Measurements from ENCODE around the gene SHF. TPM values are rescaled to one million over a fixed set of nuclear protein-coding genes. Genes with fewer than 3 reads are reported as not detected.
"Not testable (repeated sequence)": the region's sequence is repeated elsewhere in the genome, so short reads cannot be mapped to it uniquely, and the experiment has no call there.

Gene SHF, protein sequence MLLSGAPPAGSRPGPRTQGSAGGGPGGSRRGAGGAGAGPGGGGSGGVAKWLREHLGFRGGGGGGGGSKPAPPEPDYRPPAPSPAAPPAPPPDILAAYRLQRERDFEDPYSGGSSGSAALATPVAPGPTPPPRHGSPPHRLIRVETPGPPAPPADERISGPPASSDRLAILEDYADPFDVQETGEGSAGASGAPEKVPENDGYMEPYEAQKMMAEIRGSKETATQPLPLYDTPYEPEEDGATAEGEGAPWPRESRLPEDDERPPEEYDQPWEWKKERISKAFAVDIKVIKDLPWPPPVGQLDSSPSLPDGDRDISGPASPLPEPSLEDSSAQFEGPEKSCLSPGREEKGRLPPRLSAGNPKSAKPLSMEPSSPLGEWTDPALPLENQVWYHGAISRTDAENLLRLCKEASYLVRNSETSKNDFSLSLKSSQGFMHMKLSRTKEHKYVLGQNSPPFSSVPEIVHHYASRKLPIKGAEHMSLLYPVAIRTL
- 100 to 1,000 TPM in 1 of 2 donors, 1 to 10 TPM in 1; 2.7 to 111 TPM for total RNA-seq

DNA sequence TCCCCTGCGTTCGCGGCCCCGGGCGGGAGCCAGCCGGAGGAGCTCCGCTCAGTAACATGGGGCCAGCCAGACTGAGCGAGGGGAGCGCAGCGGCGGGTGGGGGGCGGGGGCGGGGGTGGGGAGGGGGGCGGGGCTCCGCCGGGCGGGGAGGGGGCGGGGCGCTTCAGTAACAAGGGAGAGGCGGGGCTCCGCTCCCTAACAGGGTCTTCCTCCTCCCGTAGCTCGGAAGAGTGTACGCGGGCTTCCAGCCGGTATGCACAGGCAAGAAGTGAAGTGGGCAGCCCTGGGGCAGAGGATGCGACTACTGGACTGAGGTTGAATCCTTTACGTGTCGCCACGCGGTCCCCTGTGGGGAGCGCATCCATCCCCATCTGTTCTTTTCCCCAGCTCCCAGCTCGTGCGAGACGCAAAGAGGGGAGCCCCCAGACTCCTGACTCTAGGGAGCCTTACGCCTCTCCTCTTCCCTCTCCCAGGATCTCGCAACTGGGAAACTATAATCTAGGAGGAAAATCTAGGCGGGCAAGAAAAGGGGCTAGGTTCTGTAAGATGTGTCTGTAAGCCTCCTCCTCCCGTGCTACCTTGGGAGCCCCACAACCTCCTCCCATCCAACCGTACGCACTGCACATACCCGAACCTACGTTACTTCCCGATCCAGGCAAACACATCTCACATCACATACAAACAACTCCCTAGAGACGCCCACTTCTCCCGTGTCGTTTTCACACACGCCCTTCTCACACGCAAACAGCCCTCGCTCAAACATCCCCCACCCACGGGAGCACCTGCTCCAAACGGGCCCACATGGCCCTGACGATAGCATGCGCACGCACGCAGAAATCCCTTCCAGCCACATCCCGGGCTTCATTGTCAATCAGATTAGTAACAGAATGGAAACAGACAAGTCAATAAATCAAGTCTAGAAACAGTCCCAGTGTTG, at the start of gene SHF:
Gene SHF, minus strand, starts transcription at position 73 of the 937 bp plus-strand sequence. Its CDS starts 15 bp downstream, at position 58.
- Mint-ChIP-seq H3K9me3 (no peaks in the 10 kb centered on the region), H3K27ac (peak within 1 kb of the TSS; percentile 93), H3K4me3 (peak within 1 kb of the TSS; percentile 89), H3K27me3 (peaks cover under 1% of the 10 kb centered on the region), H3K4me1 (peaks cover 24% of the 10 kb centered on the region), H3K36me3 (ENCODE audit: low read depth) (peaks cover 45% of the 10 kb centered on the region)
- peak; percentile 80 for ATAC-seq (replicated peaks)

DNA sequence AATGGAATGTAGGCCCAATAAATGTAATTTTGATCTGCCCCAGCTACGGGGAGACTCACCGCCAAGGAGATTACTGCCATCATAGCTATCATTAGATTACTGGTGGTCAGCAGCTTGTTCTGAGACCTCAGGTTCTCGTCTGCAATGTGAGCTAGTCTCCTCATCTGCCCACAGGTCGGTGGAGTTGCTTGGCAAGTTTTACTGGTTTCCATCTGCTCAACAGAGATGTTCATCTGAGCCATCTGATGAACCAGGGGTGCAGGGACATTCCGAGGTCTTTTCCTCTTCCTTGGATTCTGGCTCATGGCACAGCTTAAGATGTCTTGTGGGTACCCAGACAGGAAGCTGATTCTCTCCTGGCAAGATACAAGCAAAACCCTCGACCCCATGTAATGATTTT, 49.0 kb upstream of the SHF start:
- H3K36me3 Mint-ChIP-seq (ENCODE audit: low read depth), result not testable (repeated sequence)

DNA sequence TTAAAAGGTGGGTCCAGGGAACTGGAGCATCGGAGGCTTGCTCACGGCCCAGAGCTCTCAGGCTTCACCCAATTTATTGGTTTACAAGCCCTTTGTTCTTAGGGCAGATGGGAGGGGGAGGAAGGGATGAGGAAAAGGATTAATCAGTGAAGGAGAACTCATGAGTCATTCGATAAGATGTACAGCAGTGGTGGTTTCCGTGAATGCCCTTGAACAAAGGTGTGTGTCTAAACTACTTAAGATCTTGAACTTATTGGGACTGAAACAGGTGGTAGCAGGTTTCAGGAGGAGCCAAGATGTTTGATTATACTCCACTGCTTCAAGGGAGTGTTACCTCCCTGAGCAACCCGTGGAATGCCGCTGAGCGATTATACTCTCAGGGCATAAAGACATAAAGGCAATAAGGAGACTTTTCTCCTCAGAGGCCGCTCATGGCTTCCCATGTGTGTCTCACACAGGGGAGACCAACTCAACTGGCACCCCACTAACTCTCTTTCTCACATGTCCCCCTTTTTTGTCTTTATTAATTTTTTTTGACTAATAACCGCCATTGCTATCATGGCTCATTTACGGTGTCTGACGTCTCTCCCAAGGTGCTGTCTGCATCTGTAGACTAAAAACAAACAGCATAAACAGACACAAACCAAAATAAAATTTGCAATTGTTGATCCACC, 46.9 kb upstream of the SHF start:
- Mint-ChIP-seq H3K4me1 (no peaks in the 10 kb centered on the region), H3K36me3 (ENCODE audit: low read depth) (no peaks in the 10 kb centered on the region), H3K4me3 (no peak overlapping the region), H3K27ac (no peak overlapping the region), H3K9me3 (peaks cover 12% of the 10 kb centered on the region), H3K27me3 (peaks cover 16% of the 10 kb centered on the region)
- no peak for ATAC-seq (replicated peaks)

More for the DNA sequence above, 49.0 kb upstream of the SHF start:
- H3K27ac Mint-ChIP-seq; H3K4me3 Mint-ChIP-seq; ATAC-seq (replicated peaks); H3K4me1 Mint-ChIP-seq: not testable (repeated sequence)
- H3K27me3 Mint-ChIP-seq, result peaks cover 15% of the 10 kb centered on the region
- H3K9me3 Mint-ChIP-seq, result peaks cover 21% of the 10 kb centered on the region

DNA sequence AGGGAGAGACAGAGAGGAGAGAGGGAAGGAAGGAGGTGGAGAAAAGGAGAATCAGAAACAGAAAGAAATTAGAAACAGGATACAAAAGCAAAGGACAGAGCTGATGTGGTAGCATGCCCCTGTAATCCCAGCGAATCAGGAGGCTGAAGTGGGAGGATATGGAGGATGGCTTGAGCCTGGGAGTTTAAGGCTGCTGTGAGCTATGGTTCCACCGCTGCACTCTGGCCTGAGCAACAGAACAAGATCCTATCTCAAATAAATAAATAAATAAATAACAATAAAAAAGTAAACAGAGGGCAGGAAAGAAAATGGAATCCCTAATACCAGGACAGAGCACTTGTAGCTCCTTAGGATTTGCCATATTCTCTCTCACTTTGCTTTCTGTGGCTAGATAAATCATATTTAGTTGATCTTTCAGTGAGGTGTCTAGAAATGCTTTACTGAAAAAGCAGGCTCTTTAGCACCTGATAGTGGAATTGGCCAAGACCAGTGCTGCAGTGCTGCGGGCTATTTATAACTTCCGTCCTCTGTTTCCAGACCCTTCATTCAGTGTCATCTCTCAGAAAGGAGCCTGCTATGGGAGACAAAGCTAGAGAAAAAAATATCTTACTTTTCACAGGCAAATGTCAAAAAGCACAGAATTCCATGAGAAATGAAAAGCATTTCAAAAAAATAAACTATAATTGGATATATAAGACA, 44.2 kb upstream of the SHF start:
- H3K36me3 Mint-ChIP-seq (ENCODE audit: low read depth), result no peaks in the 10 kb centered on the region
- H3K4me1 Mint-ChIP-seq, result no peaks in the 10 kb centered on the region
- H3K27ac Mint-ChIP-seq, result no peak overlapping the region
- no peak overlapping the region for H3K4me3 Mint-ChIP-seq
- peaks cover 12% of the 10 kb centered on the region for H3K27me3 Mint-ChIP-seq
- no peak for ATAC-seq (replicated peaks)
- H3K9me3 Mint-ChIP-seq, result peaks cover 3% of the 10 kb centered on the region

DNA sequence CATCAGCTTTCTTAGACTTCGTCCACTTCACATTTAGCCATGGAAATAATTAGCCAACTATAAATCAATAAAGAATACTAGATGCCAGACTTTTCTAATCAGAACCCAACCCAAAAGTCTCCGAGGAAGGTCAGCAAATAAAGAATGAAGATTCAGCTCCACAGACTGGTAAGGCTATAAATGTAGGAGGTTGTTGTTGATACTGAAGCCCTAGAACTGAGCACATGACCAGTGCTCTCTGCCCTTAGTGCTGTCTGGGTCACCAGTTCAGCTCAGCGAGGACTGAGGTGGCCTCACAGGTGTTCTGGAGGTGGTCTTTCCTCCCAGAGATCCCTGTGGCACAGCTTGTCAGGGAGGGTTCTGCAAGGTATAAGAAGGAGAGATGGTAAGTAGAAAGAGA, 43.4 kb upstream of the SHF start:
- H3K4me3 Mint-ChIP-seq, result no peak overlapping the region
- H3K27ac Mint-ChIP-seq, result no peak overlapping the region
- no peaks in the 10 kb centered on the region for H3K36me3 Mint-ChIP-seq (ENCODE audit: low read depth)
- no peak for ATAC-seq (replicated peaks)
- peaks cover 17% of the 10 kb centered on the region for H3K27me3 Mint-ChIP-seq
- H3K4me1 Mint-ChIP-seq, result no peaks in the 10 kb centered on the region
- H3K9me3 Mint-ChIP-seq, result peaks cover 3% of the 10 kb centered on the region

DNA sequence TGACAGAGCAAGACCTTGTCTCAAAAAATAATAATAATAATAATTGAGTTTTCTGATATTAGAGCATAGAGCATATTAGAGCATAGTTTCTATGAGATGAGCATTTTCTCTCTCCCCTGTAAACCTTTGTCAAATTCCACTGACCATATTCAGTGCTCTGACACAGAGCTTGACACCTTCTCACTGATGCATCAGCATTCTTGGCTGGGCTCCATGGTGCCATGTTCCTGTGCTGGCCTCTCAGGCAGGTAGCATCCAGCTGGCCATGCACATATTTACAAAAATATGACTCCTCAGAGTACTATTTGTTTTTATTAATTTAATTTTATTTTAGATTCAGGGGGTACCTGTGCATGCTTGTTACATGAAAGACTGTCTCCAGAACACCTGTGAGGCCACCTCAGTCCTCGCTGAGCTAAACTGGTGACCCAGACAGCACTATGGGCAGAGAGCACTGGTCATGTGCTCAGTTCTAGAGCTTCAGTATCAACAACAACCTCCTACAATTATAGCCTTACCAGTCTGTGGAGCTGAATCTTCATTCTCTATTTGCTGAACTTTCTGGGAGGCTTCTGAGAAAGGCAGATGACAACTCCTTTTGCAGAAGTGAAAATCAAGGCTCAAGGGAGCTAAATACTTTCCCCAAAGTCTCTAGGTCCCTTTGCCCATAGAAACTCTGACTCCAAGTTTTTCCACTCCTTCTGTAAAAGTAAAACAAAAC, 42.6 kb upstream of the SHF start:
- H3K27me3 Mint-ChIP-seq, result peaks cover 17% of the 10 kb centered on the region

DNA sequence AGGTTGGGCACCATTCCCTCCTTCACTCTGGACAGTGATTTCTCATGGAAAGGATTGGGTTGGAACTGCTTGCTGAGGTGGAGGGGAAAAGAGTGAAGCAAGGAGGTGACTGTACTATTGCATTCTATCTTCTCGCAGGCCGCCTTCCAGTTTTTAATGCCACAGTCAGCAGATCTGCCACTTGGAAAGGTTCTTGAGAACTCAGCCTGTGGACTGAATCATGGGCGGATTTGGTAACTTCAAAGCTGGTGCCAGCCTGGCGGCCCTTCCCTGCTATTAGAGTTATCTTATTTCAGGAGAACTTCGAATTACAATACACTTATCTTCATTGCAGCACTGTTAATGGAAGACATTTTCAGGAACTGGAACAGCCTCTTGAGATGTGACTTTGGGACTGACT, 41.2 kb upstream of the SHF start:
- ATAC-seq (replicated peaks), result no peak

More for the DNA sequence above, 42.6 kb upstream of the SHF start:
- H3K4me3 Mint-ChIP-seq, result no peak overlapping the region
- ATAC-seq (replicated peaks), result no peak
- H3K27ac Mint-ChIP-seq, result no peak overlapping the region
- peaks cover 2% of the 10 kb centered on the region for H3K9me3 Mint-ChIP-seq
- H3K4me1 Mint-ChIP-seq, result no peaks in the 10 kb centered on the region
- H3K36me3 Mint-ChIP-seq (ENCODE audit: low read depth), result no peaks in the 10 kb centered on the region

DNA sequence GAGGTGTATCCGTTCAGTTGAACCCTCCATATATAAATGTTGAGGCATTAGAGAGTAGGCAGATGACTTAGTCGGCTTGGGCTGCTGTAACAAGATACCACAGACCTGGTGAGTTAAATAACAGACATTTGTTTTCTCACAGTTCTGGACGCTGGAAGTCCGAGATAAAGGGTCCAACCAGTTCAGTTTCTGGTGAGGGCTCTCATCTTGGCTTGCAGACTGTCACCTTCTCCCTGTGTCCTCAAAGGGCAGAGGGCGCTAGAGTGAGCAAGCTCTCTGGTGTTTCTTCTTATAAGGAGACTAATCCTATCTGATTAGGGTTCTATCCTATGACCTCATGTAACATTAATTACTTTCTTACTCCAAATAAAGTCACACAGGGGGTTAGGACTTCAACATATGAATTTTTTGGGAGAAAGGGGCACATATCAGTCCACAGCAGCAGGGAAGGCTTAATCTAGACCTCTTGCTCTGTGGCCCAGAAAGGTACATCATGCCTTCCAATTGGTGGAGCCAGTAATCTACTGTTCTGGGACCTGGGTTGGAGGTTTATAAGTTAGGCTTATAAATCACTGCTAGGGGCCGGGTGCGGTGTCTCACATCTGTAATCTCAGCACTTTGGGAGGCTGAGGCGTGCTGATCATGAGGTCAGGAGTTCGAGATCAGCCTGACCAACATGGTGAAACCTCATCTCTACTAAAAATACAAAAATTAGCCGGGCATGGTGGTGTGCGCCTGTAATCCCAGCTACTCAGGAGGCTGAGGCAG, 37.9 kb upstream of the SHF start:
- Mint-ChIP-seq H3K4me1 (no peaks in the 10 kb centered on the region), H3K36me3 (ENCODE audit: low read depth) (no peaks in the 10 kb centered on the region), H3K4me3 (no peak overlapping the region), H3K9me3 (no peaks in the 10 kb centered on the region), H3K27ac (no peak overlapping the region), H3K27me3 (peaks cover 42% of the 10 kb centered on the region)
- no peak for ATAC-seq (replicated peaks)

More for the DNA sequence above, 41.2 kb upstream of the SHF start:
- H3K27ac Mint-ChIP-seq, result no peak overlapping the region
- H3K27me3 Mint-ChIP-seq, result peaks cover 24% of the 10 kb centered on the region
- no peak overlapping the region for H3K4me3 Mint-ChIP-seq
- no peaks in the 10 kb centered on the region for H3K4me1 Mint-ChIP-seq
- H3K36me3 Mint-ChIP-seq (ENCODE audit: low read depth), result no peaks in the 10 kb centered on the region
- H3K9me3 Mint-ChIP-seq, result no peaks in the 10 kb centered on the region

DNA sequence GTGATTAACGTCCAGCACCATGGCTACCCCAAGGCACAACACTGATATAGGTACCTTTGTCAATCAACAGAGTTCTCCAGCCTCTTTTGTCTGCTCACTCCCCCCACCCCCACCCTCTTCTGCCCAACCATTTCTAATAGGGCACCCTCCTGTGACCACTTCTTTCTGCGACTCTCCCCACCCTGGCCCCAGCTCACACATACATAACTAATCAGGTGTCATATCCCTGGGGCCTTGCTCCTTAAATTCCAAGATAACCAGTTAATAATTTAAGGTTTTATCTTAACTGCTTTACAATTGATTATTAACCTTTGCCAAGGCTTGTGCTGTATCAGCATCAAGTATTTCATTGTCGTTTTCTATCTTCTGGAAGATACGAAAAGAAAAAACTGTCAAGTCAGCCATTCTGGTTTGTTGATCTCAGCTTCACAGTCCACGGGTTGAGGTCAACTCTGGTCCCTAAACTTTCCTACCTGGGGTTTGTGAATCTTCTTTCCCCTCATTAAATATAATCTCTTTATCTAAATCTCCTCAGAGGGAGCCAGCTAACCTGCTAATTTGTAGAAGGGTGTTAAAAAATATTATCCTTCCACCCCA, 37.0 kb upstream of the SHF start:
- Mint-ChIP-seq H3K36me3 (ENCODE audit: low read depth) (no peaks in the 10 kb centered on the region), H3K4me1 (no peaks in the 10 kb centered on the region), H3K9me3 (no peaks in the 10 kb centered on the region), H3K27ac (no peak overlapping the region), H3K4me3 (no peak overlapping the region), H3K27me3 (peaks cover 48% of the 10 kb centered on the region)
- ATAC-seq (replicated peaks), result no peak

DNA sequence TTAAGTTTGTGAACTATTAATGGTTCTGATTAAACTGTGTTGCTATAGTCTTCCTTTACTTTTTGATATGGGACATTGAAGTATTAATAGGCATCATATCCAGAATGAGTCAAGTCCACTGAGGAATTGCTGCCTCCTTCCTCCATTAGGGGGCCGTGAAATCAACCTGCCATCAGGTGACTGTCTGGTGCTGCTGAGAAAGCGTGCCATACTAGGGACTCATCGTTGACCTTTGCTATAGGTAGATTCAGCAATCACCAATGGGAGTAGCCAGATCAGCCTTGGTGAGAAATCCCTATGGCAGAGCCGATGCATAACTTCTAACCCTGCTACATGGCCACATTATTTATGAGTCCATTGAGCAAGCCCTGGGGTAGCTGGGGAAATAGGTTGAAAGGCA, 34.2 kb upstream of the SHF start:
- Mint-ChIP-seq H3K9me3 (no peaks in the 10 kb centered on the region), H3K27me3 (peaks cover 46% of the 10 kb centered on the region), H3K36me3 (ENCODE audit: low read depth) (no peaks in the 10 kb centered on the region), H3K4me1 (no peaks in the 10 kb centered on the region), H3K4me3 (no peak overlapping the region), H3K27ac (no peak overlapping the region)
- ATAC-seq (replicated peaks), result no peak

DNA sequence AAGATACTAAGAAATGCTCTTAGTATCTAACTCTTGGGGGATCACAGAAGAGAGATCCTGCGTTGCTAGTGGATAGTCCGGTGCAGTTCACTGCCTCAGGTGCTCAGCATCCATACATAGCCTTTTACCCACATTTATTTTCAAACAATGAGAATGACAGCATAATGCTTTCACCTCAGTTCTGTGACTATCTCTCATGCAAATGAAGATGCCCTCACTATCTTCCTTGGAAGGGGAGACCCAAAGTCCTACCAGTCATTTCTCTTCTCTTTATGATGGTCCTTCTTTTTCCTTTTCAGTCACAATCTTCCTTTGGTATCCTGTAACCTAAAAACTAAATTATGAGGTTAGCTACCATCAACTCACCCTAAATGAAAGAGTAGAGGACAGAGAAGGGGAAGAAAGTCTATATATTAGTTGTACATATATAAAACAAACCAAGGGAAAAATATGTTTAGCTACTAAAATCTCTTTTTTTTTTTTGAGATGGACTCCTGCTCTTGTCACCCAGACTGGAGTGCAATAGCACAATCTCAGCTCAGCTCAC, 33.4 kb upstream of the SHF start:
- Mint-ChIP-seq H3K27me3 (peaks cover 41% of the 10 kb centered on the region), H3K4me3 (no peak overlapping the region), H3K36me3 (ENCODE audit: low read depth) (no peaks in the 10 kb centered on the region), H3K27ac (no peak overlapping the region), H3K9me3 (no peaks in the 10 kb centered on the region), H3K4me1 (no peaks in the 10 kb centered on the region)
- ATAC-seq (replicated peaks), result peak; percentile 31

DNA sequence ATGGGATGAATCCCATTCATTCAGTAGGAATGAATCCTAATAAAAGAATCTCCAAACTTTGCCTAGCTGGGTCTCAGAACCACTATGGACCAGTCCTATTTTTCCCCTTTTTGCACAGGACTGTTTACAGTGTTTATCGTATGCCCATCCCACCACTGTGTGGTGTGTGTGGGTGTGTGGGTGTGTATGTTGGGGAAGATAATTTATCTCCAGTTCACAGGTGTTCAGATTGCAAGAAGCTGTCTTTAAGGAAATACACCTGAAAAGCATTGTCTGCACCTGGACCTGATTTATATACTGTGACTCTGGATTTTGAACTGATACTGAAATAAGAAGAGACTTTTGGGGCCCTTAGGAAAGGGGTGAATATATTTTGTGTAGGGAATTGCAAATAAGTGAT, 24.7 kb upstream of the SHF start:
- no peak for ATAC-seq (replicated peaks)
- Mint-ChIP-seq H3K27me3 (peaks cover 3% of the 10 kb centered on the region), H3K4me3 (no peak overlapping the region), H3K36me3 (ENCODE audit: low read depth) (no peaks in the 10 kb centered on the region), H3K27ac (no peak overlapping the region), H3K9me3 (no peaks in the 10 kb centered on the region), H3K4me1 (no peaks in the 10 kb centered on the region)

All from activated T-helper 17 cell treated with anti-CD3 and anti-CD28 coated beads, Interleukin-2, amount 50 U/mL, for 72 hours (primary cell).